Testis (tissue), 3 donors: Measurements from ENCODE around the gene CDH5. TPM values are rescaled to one million over a fixed set of nuclear protein-coding genes. Genes with fewer than 3 reads are reported as not detected.

Experiments used
- DNase-seq: peaks from one replicate; pipeline ENCODE4 v3.0.0-alpha.2; 2019
- H3K27ac ChIP-seq, 2 donors: fragments of 200-600 bp; sonication (generic); one replicate each; pipeline ENCODE4 v1.5.1; 2019
- H3K27me3 ChIP-seq: fragments of 200-600 bp; sonication (generic); one replicate; pipeline ENCODE4 v1.5.1; 2019
- H3K36me3 ChIP-seq: fragments of 200-600 bp; sonication (generic); one replicate; pipeline ENCODE4 v1.5.1; 2017; ENCODE audit warnings: low read depth; ENCODE audit errors: missing control alignments
- H3K4me1 ChIP-seq: fragments of 200-600 bp; sonication (generic); one replicate; pipeline ENCODE4 v1.5.1; 2019
- H3K4me3 ChIP-seq, 2 donors: fragments of 200-600 bp; sonication (generic); one replicate each; pipeline ENCODE4 v1.5.1; 2017 to 2019
- H3K9me3 ChIP-seq: fragments of 200-600 bp; sonication (generic); one replicate; pipeline ENCODE4 v1.5.1; 2017
- POLR2A ChIP-seq: fragments of 450-650 bp; IDR thresholded peaks from one replicate; pipeline ENCODE4 v1.6.1; 2017; ENCODE audit warnings: antibody characterized with exemption, mild to moderate bottlenecking, moderate library complexity
- WGBS, 2 donors: methylation state at CpG; one replicate each; pipeline ENCODE4 v1.1.5; 2018; 5-methylcytosine and 5-hydroxymethylcytosine counted together
- intact Hi-C: fragments of 100-400 bp; cut with DNase I; formaldehyde crosslinking; loops from one replicate; pipeline ENCODE4 v1.15.1; 2023; ENCODE audit warnings: low total_unique reads
- polyA plus RNA-seq: library from polyadenylated mRNA; stranded (reverse); fragments of 350-450 nt; fragmentation: Illumina TruSeq; extraction: RNeasy Lipid Tissue Mini Kit (QIAGEN cat#74804); gene quantifications from one replicate; pipeline ENCODE4 v1.2.3, GENCODE V29; 2014; ENCODE audit warnings: low read depth, low replicate concordance; ENCODE audit not compliant: insufficient read depth
- total RNA-seq, 2 donors: library from RNA; depleted of rRNA; stranded (reverse); fragments of >200 nt; gene quantifications; one replicate each; pipeline ENCODE4 v1.2.3, GENCODE V29; 2016
- TF ChIP-seq, protein P1 (sequence below), 3 experiments: fragments of 450-650 bp in 2 of 3; fragments of 200-600 bp in 1 of 3; sonication (generic) in 1 of 3; IDR thresholded peaks; one replicate each; pipeline ENCODE4 v1.5.1; 2016 to 2019; ENCODE audit warnings: antibody characterized with exemption in 3 of 3, mild to moderate bottlenecking in 2 of 3, moderate library complexity in 1 of 3

The CDH5 gene
- total and polyA plus RNA-seq, 3 donors from 2014 or later: 22.1 to 40.6 (median 23.8) TPM

DNA sequence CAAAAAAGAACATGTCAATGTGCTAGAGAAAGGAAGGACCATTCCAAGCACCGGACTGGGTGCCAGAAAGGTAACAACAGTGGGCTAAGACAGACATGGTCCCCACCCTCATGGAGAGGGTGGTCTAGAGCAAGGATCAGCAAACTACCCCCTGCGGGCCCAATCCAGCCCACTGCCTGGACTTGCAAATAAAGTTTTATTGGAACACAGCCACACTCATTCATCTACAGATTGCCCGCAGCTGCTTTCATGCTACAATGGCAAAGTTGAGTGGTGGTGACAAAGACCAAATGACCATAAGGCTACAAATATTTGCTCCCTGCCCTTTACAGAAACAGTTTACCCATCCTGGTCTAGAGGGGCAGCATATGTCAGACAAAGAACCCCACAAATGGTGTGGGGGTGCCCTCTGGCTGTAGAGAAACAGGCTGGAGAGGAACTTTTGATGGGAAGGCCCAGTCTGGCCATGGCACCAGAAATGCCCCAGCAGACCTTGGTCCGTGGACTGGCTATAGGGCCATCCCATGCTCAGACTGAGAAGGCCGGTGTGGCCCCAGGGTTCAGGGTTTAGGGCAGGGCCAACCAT lies 15.2 kb downstream of the CDH5 start:
- no peak for DNase-seq
- no peak overlapping the region for H3K4me3 ChIP-seq
- no peaks in the 10 kb centered on the region for H3K4me1 ChIP-seq
- WGBS, 2 donors: 84 to 96% methylated on average over 5 of the region's 5 CpGs
- no peaks in the 10 kb centered on the region for H3K9me3 ChIP-seq
- TF ChIP-seq POLR2A: no peak
- TF ChIP-seq, protein P1, sequence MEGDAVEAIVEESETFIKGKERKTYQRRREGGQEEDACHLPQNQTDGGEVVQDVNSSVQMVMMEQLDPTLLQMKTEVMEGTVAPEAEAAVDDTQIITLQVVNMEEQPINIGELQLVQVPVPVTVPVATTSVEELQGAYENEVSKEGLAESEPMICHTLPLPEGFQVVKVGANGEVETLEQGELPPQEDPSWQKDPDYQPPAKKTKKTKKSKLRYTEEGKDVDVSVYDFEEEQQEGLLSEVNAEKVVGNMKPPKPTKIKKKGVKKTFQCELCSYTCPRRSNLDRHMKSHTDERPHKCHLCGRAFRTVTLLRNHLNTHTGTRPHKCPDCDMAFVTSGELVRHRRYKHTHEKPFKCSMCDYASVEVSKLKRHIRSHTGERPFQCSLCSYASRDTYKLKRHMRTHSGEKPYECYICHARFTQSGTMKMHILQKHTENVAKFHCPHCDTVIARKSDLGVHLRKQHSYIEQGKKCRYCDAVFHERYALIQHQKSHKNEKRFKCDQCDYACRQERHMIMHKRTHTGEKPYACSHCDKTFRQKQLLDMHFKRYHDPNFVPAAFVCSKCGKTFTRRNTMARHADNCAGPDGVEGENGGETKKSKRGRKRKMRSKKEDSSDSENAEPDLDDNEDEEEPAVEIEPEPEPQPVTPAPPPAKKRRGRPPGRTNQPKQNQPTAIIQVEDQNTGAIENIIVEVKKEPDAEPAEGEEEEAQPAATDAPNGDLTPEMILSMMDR (IDR thresholded peaks at IDR 0.05): no peak
- H3K27me3 ChIP-seq: no peaks in the 10 kb centered on the region
- intact Hi-C loops: no loop called here
- H3K36me3 ChIP-seq: no peaks in the 10 kb centered on the region
- peak overlapping the region in 1 of 2 donors; percentile 36 for H3K27ac ChIP-seq

DNA sequence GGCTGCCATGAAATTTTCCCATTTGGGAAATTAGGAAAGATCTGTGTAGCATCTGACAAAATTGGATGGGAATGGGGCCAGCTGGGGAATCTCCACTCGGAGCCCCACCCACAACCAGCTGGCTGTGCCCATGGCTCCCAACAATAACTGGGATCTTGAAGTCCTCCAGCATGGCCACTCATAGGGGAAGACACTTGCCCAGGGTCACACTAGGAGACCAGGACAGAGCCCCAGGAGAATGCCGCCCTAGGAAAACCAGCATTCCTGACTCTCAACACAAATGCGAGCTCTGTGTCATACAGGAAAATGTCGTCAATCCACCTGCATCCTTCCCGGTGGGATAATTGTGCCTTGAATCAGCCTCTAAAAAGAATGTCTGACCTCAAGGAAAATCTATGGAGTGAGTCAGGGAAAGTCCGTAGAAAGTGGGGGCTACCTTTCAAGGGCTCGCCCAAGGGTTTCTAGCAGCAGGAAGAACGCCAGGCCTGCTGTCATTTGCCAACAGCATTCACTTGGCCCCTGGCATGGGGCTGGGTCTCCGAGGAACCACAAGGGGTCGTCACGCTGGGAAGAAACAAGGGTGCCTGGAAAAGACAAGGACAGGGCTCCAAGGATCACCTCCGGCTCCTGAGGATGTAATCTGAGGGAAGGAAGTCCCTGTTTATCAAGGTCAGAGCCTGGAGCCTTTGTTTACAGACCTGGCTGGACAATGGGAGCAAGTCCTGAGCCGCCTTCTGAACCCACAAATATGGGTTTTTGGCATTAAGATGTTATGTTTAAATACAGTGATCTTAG lies 15.9 kb downstream of the CDH5 start:
- no peak for DNase-seq
- Histone ChIP-seq H3K9me3 (no peaks in the 10 kb centered on the region), H3K36me3 (no peaks in the 10 kb centered on the region), H3K27ac (peak overlapping the region in 1 of 2 donors; percentile 36), H3K27me3 (no peaks in the 10 kb centered on the region), H3K4me1 (no peaks in the 10 kb centered on the region), H3K4me3 (no peak overlapping the region)
- 79 to 85% methylated on average over 13 of the region's 13 CpGs for WGBS, 2 donors
- intact Hi-C loops: no loop called here
- TF ChIP-seq, protein P1 (IDR thresholded peaks at IDR 0.05): no peak
- TF ChIP-seq POLR2A: no peak

- Histone ChIP-seq H3K27ac (peak overlapping the region in 1 of 2 donors; percentile 36), H3K36me3 (no peaks in the 10 kb centered on the region), H3K4me3 (no peak overlapping the region), H3K27me3 (no peaks in the 10 kb centered on the region), H3K4me1 (no peaks in the 10 kb centered on the region), H3K9me3 (no peaks in the 10 kb centered on the region)
- no peak for DNase-seq
- 41 to 45% methylated on average over 3 of the region's 3 CpGs for WGBS, 2 donors
- intact Hi-C loops: no loop called here
- TF ChIP-seq, protein P1 (IDR thresholded peaks at IDR 0.05): no peak
- TF ChIP-seq POLR2A: no peak
These were observed 16.4 kb downstream of the CDH5 start for GRCh38 chr16:66382966-66383299.

GRCh38 chr16:66383551-66383950 lies 17.1 kb downstream of the CDH5 start:
- no peak overlapping the region for H3K27ac ChIP-seq
- H3K4me1 ChIP-seq: no peaks in the 10 kb centered on the region
- H3K36me3 ChIP-seq: no peaks in the 10 kb centered on the region
- WGBS, 2 donors: 87 to 94% methylated on average over 4 of the region's 4 CpGs
- H3K4me3 ChIP-seq: no peak overlapping the region
- DNase-seq: no peak
- no peaks in the 10 kb centered on the region for H3K9me3 ChIP-seq
- no peaks in the 10 kb centered on the region for H3K27me3 ChIP-seq
- intact Hi-C loops: no loop called here
- TF ChIP-seq POLR2A: no peak
- TF ChIP-seq, protein P1 (IDR thresholded peaks at IDR 0.05): no peak

DNA sequence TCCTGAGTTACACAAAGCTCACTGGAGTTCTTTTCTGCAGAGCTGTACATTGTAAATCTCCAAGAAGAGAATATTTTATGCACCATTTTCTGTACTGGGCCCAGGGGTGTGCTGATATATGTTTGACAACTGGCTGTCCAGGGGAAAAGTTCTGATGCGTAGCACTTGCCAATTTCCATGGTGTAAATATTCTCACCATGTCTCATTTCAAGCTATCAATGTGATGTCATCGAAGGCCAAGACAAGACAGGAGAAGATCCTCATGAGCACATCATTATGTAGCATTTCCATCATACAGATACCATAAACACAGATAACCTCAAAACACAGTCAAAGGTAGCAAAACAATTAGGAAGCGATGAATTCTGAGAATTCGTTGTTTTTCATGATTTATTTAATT lies 18.9 kb downstream of the CDH5 start:
- 91 to 95% methylated on average over 4 of the region's 4 CpGs for WGBS, 2 donors

More for the DNA sequence above, 18.9 kb downstream of the CDH5 start:
- Histone ChIP-seq H3K4me3 (no peak overlapping the region), H3K27ac (no peak overlapping the region), H3K36me3 (no peaks in the 10 kb centered on the region), H3K27me3 (no peaks in the 10 kb centered on the region), H3K4me1 (no peaks in the 10 kb centered on the region), H3K9me3 (no peaks in the 10 kb centered on the region)
- intact Hi-C loops: no loop called here
- DNase-seq: no peak
- TF ChIP-seq POLR2A: no peak
- TF ChIP-seq, protein P1 (IDR thresholded peaks at IDR 0.05): no peak
